HepG2 (cell line): ENCODE results near the gene FAM156A.
"Not testable (repeated sequence)": the region's sequence is repeated elsewhere in the genome, so short reads cannot be mapped to it uniquely, and the experiment has no call there.

ENCODE experiments used
- ATF1 ChIP-seq: IDR thresholded peaks from 2 replicates; pipeline ENCODE4 v1.6.1; 2016; ENCODE audit warnings: mild to moderate bottlenecking, control low read depth
- CTCF ChIP-seq: sonication (generic); formaldehyde crosslinking; IDR thresholded peaks from 2 replicates; pipeline ENCODE4 v1.5.0; 2020; ENCODE audit warnings: mild to moderate bottlenecking, missing genetic modification reagents, moderate library complexity
- ESRRA ChIP-seq: sonication (generic); formaldehyde crosslinking; IDR thresholded peaks from 2 replicates; pipeline ENCODE4 v1.5.1; 2020; ENCODE audit warnings: mild to moderate bottlenecking, low read depth, missing genetic modification reagents
- SRF ChIP-seq: IDR thresholded peaks from 2 replicates; pipeline ENCODE4 v1.6.1; 2011; ENCODE audit warnings: mild to moderate bottlenecking, low read depth, low read length, moderate library complexity
- ZFP90 ChIP-seq: sonication (generic); formaldehyde crosslinking; IDR thresholded peaks from 2 replicates; pipeline ENCODE4 v1.8.0; 2022; ENCODE audit warnings: missing genetic modification reagents, mild to moderate bottlenecking, inconsistent platforms, borderline replicate concordance
- ZNF431 ChIP-seq: sonication (generic); formaldehyde crosslinking; IDR thresholded peaks from 2 replicates; pipeline ENCODE4 v1.9.0; 2022; ENCODE audit warnings: missing genetic modification reagents, low read depth, mild to moderate bottlenecking, borderline replicate concordance

DNA sequence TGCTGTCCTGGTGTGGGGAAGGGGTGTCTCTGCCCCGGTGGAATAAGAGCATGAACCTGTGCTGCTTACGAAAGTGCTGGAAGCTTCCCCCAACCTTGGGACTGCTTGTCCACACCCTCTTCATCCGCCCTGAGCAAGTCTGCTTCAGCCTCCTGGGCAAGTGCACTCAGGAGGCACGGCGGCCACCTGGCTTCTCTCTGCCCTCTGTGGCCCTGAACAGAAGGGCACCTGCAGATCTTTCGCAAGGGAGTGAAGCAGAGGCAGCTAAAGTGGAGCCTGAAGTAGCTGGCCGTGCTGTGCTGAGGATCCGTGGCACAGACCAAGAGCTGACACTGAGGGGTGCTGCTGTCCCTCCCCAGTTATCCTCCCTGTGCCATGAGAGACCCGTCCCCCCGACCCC, 9.6 kb upstream of the FAM156A start:
- not testable (repeated sequence) for TF ChIP-seq CTCF; SRF; ATF1 (CRISPR knock-in tag); ZNF431 (CRISPR knock-in tag); ESRRA (CRISPR knock-in tag); ZFP90 (CRISPR knock-in tag)
